Measurements from ENCODE around the gene COL13A1.

GRCh38 chr10:69899727-69900595 is 98.3 kb downstream of the COL13A1 start:
- TF ChIP-seq YY1 (IDR thresholded peaks at IDR 0.05; ENCODE audit: insufficient read depth, insufficient read length) (no peak), SUZ12 (IDR thresholded peaks at IDR 0.05; ENCODE audit: extremely low read depth, insufficient read depth, insufficient read length) (no peak)

All from NT2/D1 (cell line).